K562 (cell line): ENCODE measurements around the gene PHAX. TPM values are rescaled to one million over a fixed set of nuclear protein-coding genes. Genes with fewer than 3 reads are reported as not detected.

ENCODE experiments used
- ETV6 ChIP-seq, 3 experiments: fragments of 150-350 bp in 1 of 3; sonication (generic) in 1 of 3; formaldehyde crosslinking in 1 of 3; IDR thresholded peaks; 2 replicates each; pipeline versions ENCODE4 v1.6.1 to v1.8.0; 2014 to 2022; ENCODE audit warnings: borderline replicate concordance in 2 of 3, low read depth in 2 of 3, antibody characterized with exemption in 1 of 3, low read length in 1 of 3, mild to moderate bottlenecking in 1 of 3, missing genetic modification reagents in 1 of 3
- PRPF4 ChIP-seq: fragments of 200-400 bp; formaldehyde crosslinking; IDR thresholded peaks from one replicate; pipeline ENCODE4 v1.6.1; 2017; ENCODE audit warnings: low read length, low read depth, mild to moderate bottlenecking; ENCODE audit not compliant: insufficient read depth, poor library complexity, severe bottlenecking
- TFAP4 ChIP-seq: sonication (generic); formaldehyde crosslinking; IDR thresholded peaks from 2 replicates; pipeline ENCODE4 v1.8.0; 2022; ENCODE audit warnings: missing genetic modification reagents, mild to moderate bottlenecking, moderate library complexity, borderline replicate concordance
- TRIM24 ChIP-seq, 2 experiments: fragments of 450-650 bp; IDR thresholded peaks; 2 replicates each; pipeline ENCODE4 v1.6.1; 2016
- TRIM25 ChIP-seq: fragments of 450-650 bp; IDR thresholded peaks from 2 replicates; pipeline ENCODE4 v1.7.0; 2016; ENCODE audit warnings: borderline replicate concordance
- TSC22D4 ChIP-seq: fragments of 450-650 bp; IDR thresholded peaks from 2 replicates; pipeline ENCODE4 v1.6.1; 2016; ENCODE audit warnings: missing genetic modification characterization, missing biosample characterization, control low read depth
- ZNF311 ChIP-seq: fragments of 250-450 bp; sonication (Bioruptor Pico); IDR thresholded peaks from 2 replicates; pipeline ENCODE4 v1.4.0; 2020; ENCODE audit warnings: mild to moderate bottlenecking, moderate library complexity
- ZNF324 ChIP-seq: fragments of 250-450 bp; sonication (Bioruptor Pico); IDR thresholded peaks from 2 replicates; pipeline ENCODE4 v1.4.0; 2020; ENCODE audit warnings: mild to moderate bottlenecking
- ZNF609 ChIP-seq: sonication (generic); formaldehyde crosslinking; IDR thresholded peaks from 2 replicates; pipeline ENCODE4 v1.8.1; 2023; ENCODE audit warnings: missing genetic modification reagents, mild to moderate bottlenecking, borderline replicate concordance
- polyA plus RNA-seq, 8 experiments: library from polyadenylated mRNA; depleted of rRNA in 4 of 8; stranded (reverse) in 5 of 8; unstranded in 3 of 8; fragments of >200 nt; fragmentation: Nextera tagmentation in 2 of 8; fragmentation: Illumina TruSeq in 1 of 8; extraction: Ambion mirVana in 2 of 8; extraction: Trizol in 1 of 8; gene quantifications; 2 replicates each; pipeline versions ENCODE4 v1.2.1 to v1.2.3, GENCODE V29; 2011 to 2014; ENCODE audit warnings: inconsistent platforms in 1 of 8, missing spikeins in 1 of 8
- total RNA-seq, 7 experiments: library from RNA; depleted of rRNA in 6 of 7; stranded (reverse); fragments of >200 nt in 6 of 7; fragmentation: Illumina TruSeq in 2 of 7; extraction: Trizol in 2 of 7; gene quantifications; 2 replicates each; pipeline versions ENCODE4 v1.2.1 to v1.2.3, GENCODE V29; 2011 to 2021; ENCODE audit warnings: low replicate concordance in 1 of 7

The PHAX gene
- total and polyA plus RNA-seq, 9 of the 15 experiments (the other 6 are each of a cell fraction or from before 2014, with no cell fraction given) = 20.2 to 59.8 (median 43.5) TPM

- TF ChIP-seq TRIM25 (no peak), TFAP4 (CRISPR knock-in tag) (no peak), TRIM24 (IDR thresholded peaks at IDR 0.05) (peak; percentile 44 to 50; a peak in 1 of 4 replicates), ZNF324 (CRISPR knock-in tag) (no peak), TSC22D4 (tag) (no peak), ZNF609 (CRISPR knock-in tag) (no peak), PRPF4 (no peak), ZNF311 (CRISPR knock-in tag) (no peak), ETV6 (IDR thresholded peaks at IDR 0.05; ENCODE audit: borderline replicate concordance in 1 of 2, low read depth in 2 of 2, low read length in 1 of 2) (no peak), ETV6 (CRISPR knock-in tag; IDR thresholded peaks at IDR 0.05; ENCODE audit: borderline replicate concordance) (no peak)
Observed at GRCh38 chr5:126676195-126676624, 75.5 kb downstream of the PHAX start (continued).
